Neural crest cell (in vitro differentiated cells): ENCODE measurements around the gene HMGN4. TPM values are rescaled to one million over a fixed set of nuclear protein-coding genes. Genes with fewer than 3 reads are reported as not detected.

ENCODE experiments used
- DNase-seq: peaks from one replicate; pipeline ENCODE4 v3.0.0; 2021; ENCODE audit warnings: low read depth, mixed read lengths, low spot score
- H3K27ac Mint-ChIP-seq: one replicate; pipeline ENCODE4 v1.8.0; 2021; ENCODE audit warnings: mild to moderate bottlenecking, mixed read lengths; ENCODE audit not compliant: unreplicated experiment
- H3K27me3 Mint-ChIP-seq: 2 replicates; pipeline ENCODE4 v1.8.0; 2021; ENCODE audit warnings: low read depth, mild to moderate bottlenecking, mixed read lengths
- H3K36me3 Mint-ChIP-seq: 2 replicates; pipeline ENCODE4 v1.8.0; 2021; ENCODE audit warnings: low read depth, mild to moderate bottlenecking, mixed read lengths
- H3K4me1 Mint-ChIP-seq: 2 replicates; pipeline ENCODE4 v1.8.0; 2021; ENCODE audit warnings: mixed read lengths
- H3K4me3 Mint-ChIP-seq: one replicate; pipeline ENCODE4 v1.8.0; 2021; ENCODE audit warnings: mild to moderate bottlenecking, mixed read lengths
- H3K9me3 Mint-ChIP-seq: 2 replicates; pipeline ENCODE4 v1.8.0; 2021; ENCODE audit warnings: mixed read lengths
- total RNA-seq: library from RNA; stranded (reverse); gene quantifications from 2 replicates; pipeline ENCODE4 v1.2.1, GENCODE V29; 2021
- TF ChIP-seq, protein P1 (sequence below): fragments of 200-600 bp; sonication (generic); conservative IDR thresholded peaks from 2 replicates; pipeline ENCODE4 v1.5.0; 2021; ENCODE audit warnings: antibody characterized with exemption, mild to moderate bottlenecking

The HMGN4 gene
- total RNA-seq, 1 donor from 2014 or later, result 49.7 TPM

DNA sequence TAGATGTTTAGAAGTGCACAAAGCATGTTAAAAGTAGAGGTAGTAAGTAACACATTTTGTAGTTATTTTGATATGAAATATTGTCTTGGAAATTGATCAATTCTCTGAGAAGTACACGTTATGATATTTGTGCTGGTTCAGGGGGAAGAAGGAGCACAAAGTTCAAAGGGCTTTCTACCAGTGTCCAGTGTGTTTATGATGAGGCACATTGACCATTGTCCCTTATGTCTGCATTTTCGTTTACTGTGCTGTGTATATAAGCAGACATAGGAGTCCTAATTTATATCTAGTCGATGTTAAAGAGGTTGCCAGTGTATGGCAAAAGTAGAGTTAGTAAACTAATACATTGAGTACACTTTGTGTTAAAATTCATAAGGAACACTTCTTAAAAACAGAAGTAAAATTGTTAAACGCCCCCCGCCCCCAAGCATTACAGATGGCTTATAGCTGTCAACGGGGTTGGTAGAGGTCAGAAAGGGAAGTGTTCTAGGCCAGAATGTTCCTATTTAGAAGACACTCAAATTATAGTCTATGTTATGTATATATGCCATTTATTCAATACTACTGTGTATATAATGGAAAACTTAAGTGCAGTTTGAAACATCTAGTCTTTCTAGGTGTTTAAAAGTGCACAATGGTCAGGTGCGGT is 13.3 kb upstream of the HMGN4 start:
- Mint-ChIP-seq H3K4me3 (no peak overlapping the region), H3K4me1 (peaks cover 37% of the 10 kb centered on the region), H3K36me3 (no peaks in the 10 kb centered on the region), H3K9me3 (peaks cover 2% of the 10 kb centered on the region), H3K27ac (no peak overlapping the region), H3K27me3 (peaks cover 15% of the 10 kb centered on the region)
- no peak for DNase-seq
- TF ChIP-seq, protein P1, sequence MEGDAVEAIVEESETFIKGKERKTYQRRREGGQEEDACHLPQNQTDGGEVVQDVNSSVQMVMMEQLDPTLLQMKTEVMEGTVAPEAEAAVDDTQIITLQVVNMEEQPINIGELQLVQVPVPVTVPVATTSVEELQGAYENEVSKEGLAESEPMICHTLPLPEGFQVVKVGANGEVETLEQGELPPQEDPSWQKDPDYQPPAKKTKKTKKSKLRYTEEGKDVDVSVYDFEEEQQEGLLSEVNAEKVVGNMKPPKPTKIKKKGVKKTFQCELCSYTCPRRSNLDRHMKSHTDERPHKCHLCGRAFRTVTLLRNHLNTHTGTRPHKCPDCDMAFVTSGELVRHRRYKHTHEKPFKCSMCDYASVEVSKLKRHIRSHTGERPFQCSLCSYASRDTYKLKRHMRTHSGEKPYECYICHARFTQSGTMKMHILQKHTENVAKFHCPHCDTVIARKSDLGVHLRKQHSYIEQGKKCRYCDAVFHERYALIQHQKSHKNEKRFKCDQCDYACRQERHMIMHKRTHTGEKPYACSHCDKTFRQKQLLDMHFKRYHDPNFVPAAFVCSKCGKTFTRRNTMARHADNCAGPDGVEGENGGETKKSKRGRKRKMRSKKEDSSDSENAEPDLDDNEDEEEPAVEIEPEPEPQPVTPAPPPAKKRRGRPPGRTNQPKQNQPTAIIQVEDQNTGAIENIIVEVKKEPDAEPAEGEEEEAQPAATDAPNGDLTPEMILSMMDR, result no peak

- no peak overlapping the region for H3K4me3 Mint-ChIP-seq
- no peaks in the 10 kb centered on the region for H3K9me3 Mint-ChIP-seq
- TF ChIP-seq, protein P1, result no peak
- H3K4me1 Mint-ChIP-seq, result peaks cover 30% of the 10 kb centered on the region
- no peak for DNase-seq
- H3K36me3 Mint-ChIP-seq, result no peaks in the 10 kb centered on the region
- peaks cover 9% of the 10 kb centered on the region for H3K27me3 Mint-ChIP-seq
- H3K27ac Mint-ChIP-seq, result no peak overlapping the region
Observed at GRCh38 chr6:26525838-26526237, 12.3 kb upstream of the HMGN4 start.

- H3K27ac Mint-ChIP-seq, result no peak overlapping the region
- H3K27me3 Mint-ChIP-seq, result peaks cover 2% of the 10 kb centered on the region
- peaks cover 29% of the 10 kb centered on the region for H3K4me1 Mint-ChIP-seq
- H3K4me3 Mint-ChIP-seq, result no peak overlapping the region
- no peaks in the 10 kb centered on the region for H3K36me3 Mint-ChIP-seq
- TF ChIP-seq, protein P1, result no peak
- H3K9me3 Mint-ChIP-seq, result no peaks in the 10 kb centered on the region
- no peak for DNase-seq
Observed at GRCh38 chr6:26526928-26527327, 11.2 kb upstream of the HMGN4 start.

DNA sequence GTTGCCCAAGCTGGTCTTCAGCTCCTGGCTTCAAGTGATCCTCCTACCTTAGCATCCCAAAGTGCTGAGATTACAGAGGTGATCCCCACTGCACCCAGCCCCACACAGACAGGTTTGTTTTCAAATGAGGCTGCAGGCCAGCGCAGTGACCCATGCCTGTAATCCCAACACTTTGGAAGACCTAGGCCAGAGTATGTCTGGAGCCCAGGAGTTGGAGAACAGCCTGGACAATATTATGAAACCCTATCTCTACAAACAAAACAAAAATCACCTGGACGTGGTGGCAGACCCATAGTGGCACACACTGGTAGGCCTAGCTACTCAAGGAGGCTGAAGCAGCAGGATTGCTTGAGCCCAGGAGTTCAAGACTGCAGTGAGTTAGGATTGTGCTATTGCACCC is 8.0 kb upstream of the HMGN4 start:
- no peak for DNase-seq
- Mint-ChIP-seq H3K9me3 (no peaks in the 10 kb centered on the region), H3K4me3 (no peak overlapping the region), H3K36me3 (peaks cover 4% of the 10 kb centered on the region), H3K27me3 (peaks cover 6% of the 10 kb centered on the region), H3K27ac (peak overlapping the region; percentile 81), H3K4me1 (peaks cover 31% of the 10 kb centered on the region)
- TF ChIP-seq, protein P1, result no peak

- no peak overlapping the region for H3K27ac Mint-ChIP-seq
- no peaks in the 10 kb centered on the region for H3K9me3 Mint-ChIP-seq
- H3K4me1 Mint-ChIP-seq, result peaks cover 38% of the 10 kb centered on the region
- DNase-seq, result no peak
- TF ChIP-seq, protein P1, result no peak
- peaks cover 4% of the 10 kb centered on the region for H3K36me3 Mint-ChIP-seq
- H3K4me3 Mint-ChIP-seq, result peak overlapping the region; percentile 50
- peaks cover 11% of the 10 kb centered on the region for H3K27me3 Mint-ChIP-seq
Observed at GRCh38 chr6:26531897-26532296, 6.3 kb upstream of the HMGN4 start.
